Vagina (tissue), 2 donors: ENCODE data around the gene TTYH1.
"Not testable (repeated sequence)": the region's sequence is repeated elsewhere in the genome, so short reads cannot be mapped to it uniquely, and the experiment has no call there.

Experiments used
- POLR2A ChIP-seq, 2 donors: fragments of 450-650 bp; IDR thresholded peaks; one replicate each; pipeline ENCODE4 v1.6.1; 2017; ENCODE audit warnings: antibody characterized with exemption in 2 of 2, mild to moderate bottlenecking in 2 of 2, moderate library complexity in 2 of 2
- POLR2AphosphoS5 ChIP-seq, 2 donors: sonication (generic); formaldehyde crosslinking; IDR thresholded peaks; one replicate each; pipeline ENCODE4 v1.9.0; 2017; ENCODE audit warnings: antibody characterized with exemption in 2 of 2, mild to moderate bottlenecking in 2 of 2, low read depth in 1 of 2; ENCODE audit not compliant: insufficient read depth in 1 of 2
- TF ChIP-seq, protein P1 (sequence below), 3 experiments: fragments of 450-650 bp in 2 of 3; fragments of 200-600 bp in 1 of 3; sonication (generic) in 1 of 3; IDR thresholded peaks; one replicate each; pipeline ENCODE4 v1.5.1; 2017 to 2019; ENCODE audit warnings: antibody characterized with exemption in 3 of 3, mild to moderate bottlenecking in 2 of 3, moderate library complexity in 2 of 3

DNA sequence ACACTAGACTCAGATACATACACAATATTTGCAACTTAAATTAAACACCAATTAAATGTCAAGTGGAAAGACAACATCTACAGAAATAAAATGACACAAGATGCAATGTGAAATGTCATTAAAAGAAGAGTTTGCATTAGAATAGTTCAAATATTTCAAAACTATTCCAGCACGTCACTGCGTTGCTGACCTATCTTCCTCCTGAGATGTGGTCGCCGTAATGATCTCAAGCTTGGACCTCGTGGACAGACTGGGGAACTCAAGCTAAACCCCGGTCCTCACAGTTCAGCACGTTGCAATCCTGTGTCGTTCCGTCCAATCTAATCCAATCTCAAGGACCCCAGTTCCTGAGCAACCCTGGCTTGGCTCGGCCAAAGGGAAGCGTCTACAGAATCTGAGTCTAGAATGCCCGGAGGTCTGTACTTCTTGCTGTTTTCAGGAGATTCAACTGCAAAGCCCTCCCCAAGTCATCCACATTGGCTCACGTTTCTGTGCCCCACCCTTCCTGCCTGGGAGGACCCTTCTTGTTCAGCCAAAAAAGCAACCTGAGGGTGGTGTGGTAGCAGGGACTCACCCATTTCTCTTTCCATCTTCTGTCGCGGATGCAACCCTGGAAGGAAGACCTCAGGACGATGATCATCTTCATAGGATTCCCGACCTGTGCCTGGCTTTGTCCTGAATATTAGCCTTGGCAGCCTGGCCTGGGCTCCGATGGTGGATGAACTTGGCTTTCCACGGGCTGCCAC lies 45.4 kb upstream of the TTYH1 start:
- TF ChIP-seq, protein P1, sequence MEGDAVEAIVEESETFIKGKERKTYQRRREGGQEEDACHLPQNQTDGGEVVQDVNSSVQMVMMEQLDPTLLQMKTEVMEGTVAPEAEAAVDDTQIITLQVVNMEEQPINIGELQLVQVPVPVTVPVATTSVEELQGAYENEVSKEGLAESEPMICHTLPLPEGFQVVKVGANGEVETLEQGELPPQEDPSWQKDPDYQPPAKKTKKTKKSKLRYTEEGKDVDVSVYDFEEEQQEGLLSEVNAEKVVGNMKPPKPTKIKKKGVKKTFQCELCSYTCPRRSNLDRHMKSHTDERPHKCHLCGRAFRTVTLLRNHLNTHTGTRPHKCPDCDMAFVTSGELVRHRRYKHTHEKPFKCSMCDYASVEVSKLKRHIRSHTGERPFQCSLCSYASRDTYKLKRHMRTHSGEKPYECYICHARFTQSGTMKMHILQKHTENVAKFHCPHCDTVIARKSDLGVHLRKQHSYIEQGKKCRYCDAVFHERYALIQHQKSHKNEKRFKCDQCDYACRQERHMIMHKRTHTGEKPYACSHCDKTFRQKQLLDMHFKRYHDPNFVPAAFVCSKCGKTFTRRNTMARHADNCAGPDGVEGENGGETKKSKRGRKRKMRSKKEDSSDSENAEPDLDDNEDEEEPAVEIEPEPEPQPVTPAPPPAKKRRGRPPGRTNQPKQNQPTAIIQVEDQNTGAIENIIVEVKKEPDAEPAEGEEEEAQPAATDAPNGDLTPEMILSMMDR (IDR thresholded peaks at IDR 0.05), result not testable (repeated sequence)
- not testable (repeated sequence) for TF ChIP-seq POLR2AphosphoS5 (IDR thresholded peaks at IDR 0.05; ENCODE audit: insufficient read depth in 1 of 2, low read depth in 1 of 2); POLR2A (IDR thresholded peaks at IDR 0.05)
